NCI-H510A treated with DMSO at 0.1 percent for 48 hours (cell line): ENCODE data around the gene SH2D2A.

Experiments used
- DNase-seq: peaks from one replicate; lab custom pipeline; 2025; lab: John Stamatoyannopoulos, UW

SH2D2A gene

DNA sequence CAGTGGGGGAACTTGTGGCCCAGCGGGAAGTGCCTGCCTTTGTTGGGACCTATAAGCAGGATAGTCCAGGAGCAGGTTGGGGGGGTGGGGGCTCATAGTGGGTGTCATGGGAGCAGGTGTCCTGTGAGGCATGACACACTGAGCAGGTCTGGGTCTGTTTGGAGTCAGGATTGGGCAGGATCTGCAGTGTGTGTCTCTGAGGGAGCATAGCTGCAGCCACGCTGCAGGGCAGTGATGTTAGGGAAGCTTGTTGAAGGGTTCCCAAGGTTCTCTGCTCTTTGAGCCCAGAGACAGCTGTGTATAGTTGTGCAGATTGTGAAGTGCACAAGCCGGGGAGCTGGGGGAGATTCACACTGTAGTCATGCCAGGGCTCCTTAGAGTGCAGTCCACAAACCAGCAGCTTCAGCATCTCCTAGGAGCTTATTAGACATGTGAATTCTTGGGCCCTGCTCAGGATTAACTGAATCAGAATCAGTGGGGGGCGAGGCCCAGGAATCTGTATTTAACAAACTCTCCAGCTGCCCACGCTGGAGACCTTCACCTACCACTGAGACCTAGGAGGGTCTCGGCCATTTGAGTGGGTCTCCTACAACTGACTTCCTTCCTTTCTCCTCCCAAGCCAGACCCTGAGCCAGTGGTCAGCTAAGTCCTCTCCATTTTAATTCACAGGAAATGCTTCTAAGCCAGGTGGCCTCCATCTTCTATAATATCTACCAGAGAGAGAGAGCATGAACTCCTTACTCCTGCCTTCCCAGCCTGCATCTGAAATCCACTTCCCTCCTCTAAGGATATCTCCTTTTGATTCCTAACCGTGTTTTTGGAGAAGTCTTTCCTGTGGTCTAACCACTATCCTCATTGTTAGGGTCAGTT, 31.2 kb upstream of the SH2D2A start:
- DNase-seq: no peak

DNA sequence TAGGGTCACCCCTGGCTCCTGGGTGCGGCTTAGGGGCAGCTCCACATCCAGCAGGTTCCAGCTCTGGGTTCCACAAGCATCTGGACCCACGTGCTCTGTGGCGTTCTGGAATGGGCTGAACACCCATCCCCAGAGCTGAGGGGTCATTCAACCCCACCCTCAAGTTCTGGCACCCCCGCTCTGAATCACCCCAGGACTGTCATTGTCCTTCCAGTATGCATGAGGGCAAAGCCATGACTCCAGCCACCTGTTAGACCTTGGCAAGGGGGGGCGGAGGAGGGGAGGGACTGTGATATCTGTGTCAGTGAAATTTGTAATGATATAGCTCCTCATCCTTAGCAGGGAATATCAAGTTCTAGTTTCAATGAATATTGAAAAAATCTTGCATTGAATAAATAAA, 30.0 kb upstream of the SH2D2A start:
- no peak for DNase-seq

DNA sequence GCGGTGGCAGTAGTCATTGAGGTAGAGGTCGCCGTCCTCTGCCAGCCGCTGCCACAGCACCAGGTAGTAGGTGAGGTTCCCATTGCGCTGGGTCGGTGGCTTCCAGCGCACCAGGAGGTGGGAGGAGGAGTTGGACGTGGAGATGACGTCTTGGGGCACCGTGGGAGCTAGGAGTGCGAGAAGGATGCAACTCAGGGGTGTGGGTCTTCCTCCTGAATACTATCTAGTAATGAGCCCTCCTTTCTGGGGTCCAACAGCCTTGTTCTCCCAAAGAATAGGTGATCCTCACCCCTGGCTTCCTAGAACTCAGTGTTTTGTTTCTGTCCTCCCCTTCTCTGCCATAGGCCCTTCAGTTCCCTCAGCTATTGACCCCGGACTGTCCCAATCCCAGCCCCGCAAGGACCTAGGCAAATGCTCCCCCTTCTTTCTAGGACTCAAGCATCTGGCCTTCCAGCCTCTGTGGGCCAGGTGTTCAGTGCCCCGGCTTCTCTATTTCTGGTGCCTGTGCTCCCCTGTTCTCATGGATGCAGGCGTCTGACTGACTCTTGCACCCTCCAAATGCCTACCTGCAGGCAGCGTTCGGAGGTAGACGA, 29.4 kb upstream of the SH2D2A start:
- DNase-seq: no peak

DNA sequence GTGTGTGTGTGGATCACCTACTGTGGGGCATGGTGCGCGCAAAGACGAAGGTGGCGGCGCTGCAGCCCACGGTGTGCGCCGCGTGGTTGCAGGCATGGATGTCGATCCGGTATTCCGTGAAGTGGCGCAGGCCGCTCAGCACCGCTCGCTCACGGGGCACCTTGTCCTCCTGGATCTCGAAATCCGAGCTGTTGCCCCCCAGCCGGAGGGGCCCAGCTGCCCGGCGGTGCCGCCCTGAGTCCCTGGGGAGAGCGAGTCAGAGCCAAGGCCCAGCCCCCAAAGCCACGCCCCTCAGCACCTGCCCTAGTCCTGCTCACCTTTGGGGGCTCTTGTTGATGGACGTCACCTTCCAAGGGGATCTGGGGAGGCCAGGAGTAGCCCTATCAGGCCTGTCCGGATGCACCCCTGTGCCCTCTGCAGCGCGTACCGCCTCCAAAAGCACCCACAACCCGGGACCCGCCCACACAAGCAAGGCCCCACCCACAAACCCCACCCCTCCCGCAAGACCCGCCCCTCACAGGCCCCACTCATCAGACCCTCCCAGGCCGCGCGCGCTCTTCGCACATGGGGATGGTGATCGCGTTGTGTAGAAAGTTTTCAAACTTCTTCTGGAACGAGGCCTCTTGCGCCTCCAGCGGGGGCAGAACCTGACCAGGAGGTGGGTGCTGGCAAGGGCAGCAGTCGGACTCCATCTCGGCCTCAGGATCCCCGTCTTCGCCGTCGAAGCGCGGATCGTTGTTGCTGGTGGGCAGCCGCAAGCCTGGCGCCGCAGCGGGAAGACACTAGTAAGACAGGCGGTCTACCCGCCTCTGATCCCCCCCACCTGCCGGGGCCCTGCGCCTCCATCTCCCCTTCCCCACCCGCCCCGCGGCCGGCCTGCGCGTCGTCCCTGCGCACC, 28.7 kb upstream of the SH2D2A start:
- DNase-seq: no peak

DNA sequence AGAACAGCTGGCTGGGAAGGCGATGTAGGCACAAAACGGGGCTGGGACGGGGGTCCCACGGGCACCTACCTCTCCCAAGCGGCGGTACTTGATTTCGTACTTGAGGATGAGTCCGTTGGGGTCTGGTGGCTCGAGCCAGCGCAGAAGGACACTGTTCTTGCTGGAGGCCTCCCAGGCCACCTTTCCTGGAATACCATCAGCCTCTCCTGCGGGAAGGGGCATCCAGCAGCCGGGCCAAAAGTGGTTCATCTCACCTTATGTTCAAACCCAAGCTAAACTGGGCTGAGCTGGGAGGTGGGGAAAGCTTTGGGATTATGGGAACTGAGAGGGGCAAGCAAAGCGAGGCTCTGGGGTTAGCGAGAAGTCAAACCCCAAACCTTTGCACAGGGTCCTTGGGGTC, 28.0 kb upstream of the SH2D2A start:
- no peak for DNase-seq

DNA sequence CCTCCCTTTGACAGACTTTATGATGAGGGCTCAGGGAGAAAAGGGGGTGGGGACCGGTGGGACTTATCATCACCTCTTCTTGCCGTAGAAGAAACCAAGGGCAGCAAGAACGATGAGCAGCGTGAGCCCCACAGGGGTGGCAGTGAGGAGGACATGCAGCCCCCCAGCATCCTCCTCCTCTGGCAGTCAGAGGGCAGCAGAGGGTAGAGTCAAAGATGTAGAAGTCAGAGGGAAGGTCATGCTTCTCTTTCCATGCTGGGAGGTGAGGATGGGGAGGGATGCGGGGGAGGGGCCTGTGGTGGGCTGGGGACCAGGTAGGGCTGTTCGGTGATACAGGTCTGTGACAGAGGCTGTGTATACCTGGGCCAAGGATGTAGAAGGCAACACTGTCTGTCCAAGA, 27.5 kb upstream of the SH2D2A start:
- DNase-seq: no peak

DNA sequence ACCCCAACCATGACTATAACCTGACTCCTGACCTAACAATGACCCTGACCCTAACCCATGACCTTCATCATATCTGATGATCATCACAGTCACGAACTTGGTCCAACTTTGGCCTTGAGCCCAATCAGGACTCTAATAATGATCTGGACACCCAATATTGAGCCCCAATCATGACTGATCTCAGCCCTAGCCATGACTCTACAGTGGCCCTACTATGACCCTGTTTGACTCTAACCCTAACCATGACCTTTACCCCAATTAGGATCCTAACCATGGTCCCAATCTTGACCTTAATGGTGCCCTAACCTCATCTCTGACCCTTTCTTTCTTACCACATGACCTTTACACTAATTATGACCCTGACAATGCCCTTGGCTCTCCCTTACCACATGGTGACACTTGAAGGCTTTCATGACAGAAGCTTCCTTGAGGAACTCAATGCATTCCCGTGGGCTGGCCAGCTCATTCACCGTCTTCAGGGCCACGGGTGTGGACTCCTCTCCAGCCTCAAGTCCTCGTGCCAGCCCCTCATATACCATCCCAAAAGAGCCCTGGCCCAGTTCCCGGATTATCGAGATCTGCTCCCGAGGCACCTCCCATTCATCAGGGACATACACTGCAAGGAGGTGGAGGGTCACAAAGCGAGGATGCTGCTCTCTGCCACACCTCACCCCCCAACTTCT, 26.1 kb upstream of the SH2D2A start:
- no peak for DNase-seq

- DNase-seq: no peak
Measured at GRCh38 chr1:156841295-156841855, 24.7 kb upstream of the SH2D2A start.

DNA sequence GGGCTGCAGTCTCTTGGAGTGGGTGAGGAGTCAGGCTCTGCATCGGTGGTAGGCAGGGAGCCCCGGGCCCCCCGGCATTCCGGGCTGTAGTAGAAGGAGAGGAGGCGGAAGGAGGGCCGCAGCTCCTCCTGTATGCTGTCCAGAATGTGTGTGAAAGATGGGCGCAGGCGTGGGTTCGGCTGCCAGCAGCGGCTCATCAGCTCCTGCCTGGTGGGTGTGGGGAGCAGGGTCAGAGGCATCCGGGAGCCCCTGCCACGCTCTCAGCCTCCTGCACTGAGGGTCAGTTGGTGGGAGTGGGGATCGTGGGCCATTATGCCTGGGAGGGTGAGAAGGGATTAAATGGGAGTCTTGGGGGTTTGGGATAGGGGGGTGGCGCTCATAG, 24.2 kb upstream of the SH2D2A start:
- no peak for DNase-seq

DNA sequence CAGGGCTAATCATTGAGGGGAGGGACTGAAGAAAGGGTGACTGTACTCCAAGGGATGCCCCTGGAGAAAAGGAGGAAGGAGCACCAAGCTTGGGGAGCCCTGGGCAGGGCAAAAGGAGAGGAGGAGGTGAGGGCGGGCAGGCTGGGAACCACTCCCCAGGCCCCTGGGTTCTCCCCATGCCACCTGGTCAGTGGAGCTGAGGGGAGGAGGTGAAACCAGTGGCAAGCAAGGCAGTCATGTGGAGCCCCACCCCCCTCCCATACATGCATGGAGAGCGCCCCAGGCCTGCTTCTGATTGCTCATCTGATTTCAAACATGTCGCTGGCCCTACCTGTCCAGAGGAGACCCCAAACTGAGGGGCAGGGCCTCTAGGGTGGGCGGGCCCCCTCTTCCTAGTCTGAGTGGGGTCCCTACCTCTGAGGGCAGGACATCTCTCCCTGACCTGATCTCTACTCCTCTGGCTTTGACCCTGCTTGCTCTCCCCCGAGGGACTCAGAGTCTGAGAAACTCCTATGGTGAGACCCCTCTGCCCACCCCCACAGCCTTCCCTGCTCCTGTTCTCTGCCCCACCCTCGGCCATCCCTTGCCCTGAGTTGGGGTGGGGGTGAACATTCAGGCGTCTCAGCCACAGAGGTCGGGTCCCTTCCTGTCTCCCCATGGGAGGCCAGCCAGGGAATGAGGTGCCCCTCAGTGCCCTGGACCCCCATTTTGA, 23.7 kb upstream of the SH2D2A start:
- no peak for DNase-seq

DNA sequence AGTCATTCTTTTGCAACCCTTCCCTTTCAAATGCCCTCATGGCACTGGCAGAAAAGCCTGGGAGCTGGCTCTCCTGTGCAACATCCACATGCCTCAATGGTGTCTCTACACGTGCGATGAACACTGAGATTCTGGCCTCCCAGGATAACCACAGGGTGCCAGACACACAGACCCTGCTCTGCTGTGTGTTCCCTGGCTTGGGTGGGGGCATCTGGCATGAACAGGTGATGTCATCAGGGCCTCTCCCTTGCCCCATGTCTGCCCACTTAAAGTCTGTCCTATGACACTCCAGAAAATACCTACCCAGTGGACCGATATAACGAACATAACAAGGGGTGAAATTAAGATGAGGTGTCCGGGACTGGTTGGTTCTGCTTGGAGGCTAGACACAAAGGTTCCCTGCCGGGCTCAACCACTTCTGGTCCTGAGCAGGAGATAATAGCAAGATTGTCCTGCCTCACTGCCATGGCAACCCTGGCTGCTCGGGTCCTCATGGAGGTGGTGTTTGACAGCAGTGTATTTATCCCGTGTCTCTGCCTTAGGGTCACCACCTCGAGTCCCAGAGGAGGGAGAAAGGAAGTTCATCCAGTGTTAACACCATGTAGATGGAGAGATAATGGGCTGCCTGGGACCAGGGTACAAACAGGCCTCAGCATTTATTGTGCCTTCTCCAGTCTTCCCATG, 22.9 kb upstream of the SH2D2A start:
- no peak for DNase-seq

DNA sequence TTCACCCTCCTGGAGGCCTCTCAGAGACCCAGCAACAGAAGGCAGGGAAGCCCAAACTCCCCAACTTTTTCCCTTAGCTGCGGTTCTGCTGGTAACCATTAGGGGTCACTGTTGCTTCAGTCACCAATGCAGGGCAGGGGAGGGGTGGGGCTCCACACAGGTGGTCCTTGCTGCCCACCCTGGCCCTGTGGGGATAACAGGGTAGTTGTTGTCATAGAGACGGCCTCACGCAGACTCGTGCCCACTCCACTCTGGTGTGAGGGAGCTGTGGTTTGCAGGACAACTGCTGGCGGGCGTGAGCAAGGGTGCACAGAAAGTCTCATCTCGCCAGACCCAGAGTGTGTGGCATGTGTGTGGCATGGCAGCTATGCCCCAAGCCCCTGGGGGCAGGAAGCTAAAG, 22.3 kb upstream of the SH2D2A start:
- peak; percentile 45 for DNase-seq

- no peak for DNase-seq
Measured at GRCh38 chr1:156836892-156837291, 20.2 kb upstream of the SH2D2A start.

DNA sequence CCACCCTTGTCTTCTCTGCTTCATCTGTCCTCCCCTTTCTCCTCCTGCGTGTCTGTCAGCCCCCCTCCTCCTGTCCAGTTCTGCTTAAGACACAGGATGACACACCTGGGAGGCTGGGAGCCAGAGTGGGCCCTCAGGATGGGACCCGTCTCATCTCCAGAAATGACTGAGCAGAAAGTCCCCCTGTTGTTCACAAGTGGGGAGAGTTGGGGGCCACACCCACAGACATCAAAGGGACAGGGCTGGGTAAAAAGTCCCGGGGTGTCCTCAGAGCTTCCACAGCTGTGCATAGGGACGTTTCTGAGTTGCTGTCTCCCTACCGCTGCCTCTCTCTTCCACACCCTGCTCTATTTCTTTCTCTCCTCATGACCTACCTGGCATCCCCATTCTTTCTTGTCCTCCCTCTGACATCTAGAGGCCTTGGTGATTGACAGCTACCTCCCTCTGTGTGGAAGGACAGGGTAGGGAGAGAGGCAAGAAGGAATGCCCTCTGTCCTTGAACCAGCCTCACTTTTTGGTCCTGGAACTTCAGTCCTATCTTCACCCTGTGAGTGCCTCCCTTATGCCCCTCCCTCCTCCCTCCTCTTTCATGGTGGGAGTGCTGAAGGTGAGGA, 19.5 kb upstream of the SH2D2A start:
- no peak for DNase-seq

- DNase-seq: no peak
Measured at GRCh38 chr1:156834322-156834721, 17.7 kb upstream of the SH2D2A start.

DNA sequence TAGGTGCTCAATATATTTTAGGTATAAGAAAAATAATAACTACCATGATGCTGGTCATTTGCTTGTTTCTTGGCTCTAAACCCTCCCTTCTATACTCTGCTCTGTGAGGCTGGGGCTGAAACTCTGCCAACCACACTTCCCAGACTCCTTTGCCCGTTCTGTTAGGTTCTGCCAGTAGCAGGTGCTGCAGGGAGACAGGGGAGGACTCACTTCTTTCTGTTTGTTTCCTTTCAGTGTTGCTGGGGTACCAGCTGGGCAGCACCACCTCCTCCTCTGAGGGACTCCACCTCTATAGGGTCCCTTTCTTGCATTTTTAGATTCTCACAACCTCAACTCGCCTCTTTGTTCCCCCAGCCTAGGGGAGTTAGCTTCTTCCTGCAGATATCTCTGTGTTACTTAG, 17.0 kb upstream of the SH2D2A start:
- DNase-seq: no peak

DNA sequence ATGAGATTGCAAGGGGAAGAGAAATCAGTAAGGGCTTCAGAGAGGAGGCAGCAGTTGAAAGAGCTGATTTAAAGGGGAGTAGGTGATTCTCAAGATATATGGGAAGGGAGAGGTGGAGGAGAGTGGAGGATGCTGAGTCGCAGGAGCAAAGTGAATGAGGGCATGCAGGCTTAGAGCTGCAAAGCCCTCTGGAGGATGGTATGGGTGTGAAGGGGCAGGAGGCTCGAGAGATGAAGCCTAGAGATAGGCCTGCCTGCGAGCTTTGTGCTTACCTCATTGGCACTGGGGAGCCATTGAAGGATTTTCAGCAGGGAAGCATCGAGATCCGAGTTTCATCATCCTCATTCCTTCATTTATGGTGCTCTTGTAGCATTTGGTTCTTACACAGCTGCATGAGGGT, 15.8 kb upstream of the SH2D2A start:
- DNase-seq: no peak

- no peak for DNase-seq
Measured at GRCh38 chr1:156828400-156829124, 11.9 kb upstream of the SH2D2A start.

DNA sequence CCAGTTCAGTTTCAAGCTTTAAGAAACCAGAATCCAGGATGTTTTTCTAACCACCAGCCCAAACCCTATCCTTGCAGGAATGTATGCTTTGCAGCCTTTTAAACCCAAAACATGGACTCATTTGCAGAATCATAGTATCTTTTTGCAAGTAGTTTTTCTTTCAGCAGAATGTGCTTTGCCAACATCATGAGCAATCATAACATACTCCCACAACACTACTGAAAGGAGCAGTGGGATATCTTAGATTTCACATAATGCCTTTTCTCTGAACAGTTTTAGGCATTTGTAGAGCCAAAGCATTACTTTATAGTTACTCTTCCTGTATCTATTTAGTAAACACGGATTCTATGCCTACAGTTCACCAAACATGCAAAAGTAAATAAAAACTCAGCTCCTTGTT, 10.0 kb upstream of the SH2D2A start:
- no peak for DNase-seq
